Activated naive CD8-positive, alpha-beta T cell treated with anti-CD3 and anti-CD28 coated beads, Interleukin-2, amount 50 U/mL, for 24 hours (primary cell): ENCODE measurements around the gene RAC3.

ENCODE experiments used
- ATAC-seq: fragments of 150-1000 bp; cut with Tn5 transposase; one replicate; pipeline ENCODE4 v1.10.0; 2021
- DNase-seq: peaks from one replicate; pipeline ENCODE4 v3.0.0; 2021
- H3K27ac Mint-ChIP-seq: one replicate; pipeline ENCODE4 v1.8.0; 2021; ENCODE audit warnings: mild to moderate bottlenecking, mixed read lengths
- H3K27me3 Mint-ChIP-seq: one replicate; pipeline ENCODE4 v1.8.0; 2021; ENCODE audit warnings: mixed read lengths
- H3K36me3 Mint-ChIP-seq: one replicate; pipeline ENCODE4 v1.8.0; 2021; ENCODE audit warnings: low read depth, mixed read lengths
- H3K4me1 Mint-ChIP-seq: one replicate; pipeline ENCODE4 v1.8.0; 2021; ENCODE audit warnings: mixed read lengths
- H3K4me3 Mint-ChIP-seq: one replicate; pipeline ENCODE4 v1.8.0; 2021; ENCODE audit warnings: mild to moderate bottlenecking, moderate library complexity, mixed read lengths
- H3K9me3 Mint-ChIP-seq: one replicate; pipeline ENCODE4 v1.8.0; 2021; ENCODE audit warnings: mixed read lengths

The RAC3 gene

DNA sequence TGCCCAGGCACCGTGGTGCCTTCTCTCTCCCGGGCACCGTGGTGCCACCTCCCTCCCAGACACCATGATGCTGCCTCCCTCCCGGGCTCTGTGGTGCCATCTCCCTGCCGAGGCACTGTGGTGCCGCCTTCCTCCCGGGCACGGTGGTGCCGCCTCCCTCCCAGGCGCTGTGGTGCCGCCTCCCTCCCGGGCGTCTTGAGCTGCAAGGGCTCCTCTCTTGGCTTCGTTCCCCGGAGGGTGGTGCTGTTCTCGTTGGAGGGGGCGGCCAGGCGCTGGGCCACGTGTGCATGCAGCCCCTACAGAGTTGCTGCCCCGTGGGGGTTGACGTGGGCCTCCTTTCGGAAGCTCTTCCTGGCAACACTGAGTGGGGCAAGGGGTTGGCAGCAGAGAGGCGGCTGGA is 17.0 kb upstream of the RAC3 start:
- ATAC-seq (no peak), DNase-seq (no peak)
- no peaks in the 10 kb centered on the region for H3K27me3 Mint-ChIP-seq
- H3K9me3 Mint-ChIP-seq, result no peaks in the 10 kb centered on the region
- H3K4me1 Mint-ChIP-seq, result peaks cover 4% of the 10 kb centered on the region
- no peak overlapping the region for H3K27ac Mint-ChIP-seq
- H3K4me3 Mint-ChIP-seq, result no peak overlapping the region
- peaks cover 4% of the 10 kb centered on the region for H3K36me3 Mint-ChIP-seq

GRCh38 chr17:82014971-82015310 is 16.5 kb upstream of the RAC3 start:
- Mint-ChIP-seq H3K27ac (no peak overlapping the region), H3K36me3 (peaks cover 4% of the 10 kb centered on the region), H3K9me3 (no peaks in the 10 kb centered on the region), H3K27me3 (no peaks in the 10 kb centered on the region), H3K4me1 (no peaks in the 10 kb centered on the region), H3K4me3 (no peak overlapping the region)
- ATAC-seq, result no peak
- no peak for DNase-seq

- DNase-seq, result no peak
- Mint-ChIP-seq H3K27ac (no peak overlapping the region), H3K9me3 (no peaks in the 10 kb centered on the region), H3K4me1 (no peaks in the 10 kb centered on the region), H3K4me3 (no peak overlapping the region), H3K36me3 (peaks cover 4% of the 10 kb centered on the region), H3K27me3 (no peaks in the 10 kb centered on the region)
- ATAC-seq, result no peak
These were observed 16.0 kb upstream of the RAC3 start for GRCh38 chr17:82015311-82015971.

GRCh38 chr17:82016061-82016874 is 15.2 kb upstream of the RAC3 start:
- H3K36me3 Mint-ChIP-seq, result peaks cover 4% of the 10 kb centered on the region
- DNase-seq, result no peak
- H3K27ac Mint-ChIP-seq, result no peak overlapping the region
- no peak overlapping the region for H3K4me3 Mint-ChIP-seq
- ATAC-seq, result no peak
- peaks cover 3% of the 10 kb centered on the region for H3K4me1 Mint-ChIP-seq
- no peaks in the 10 kb centered on the region for H3K9me3 Mint-ChIP-seq
- H3K27me3 Mint-ChIP-seq, result no peaks in the 10 kb centered on the region

GRCh38 chr17:82016875-82017459 is 14.5 kb upstream of the RAC3 start:
- Mint-ChIP-seq H3K36me3 (peaks cover 4% of the 10 kb centered on the region), H3K4me3 (no peak overlapping the region), H3K4me1 (peaks cover 7% of the 10 kb centered on the region), H3K9me3 (no peaks in the 10 kb centered on the region), H3K27me3 (no peaks in the 10 kb centered on the region), H3K27ac (no peak overlapping the region)
- ATAC-seq, result no peak
- no peak for DNase-seq

DNA sequence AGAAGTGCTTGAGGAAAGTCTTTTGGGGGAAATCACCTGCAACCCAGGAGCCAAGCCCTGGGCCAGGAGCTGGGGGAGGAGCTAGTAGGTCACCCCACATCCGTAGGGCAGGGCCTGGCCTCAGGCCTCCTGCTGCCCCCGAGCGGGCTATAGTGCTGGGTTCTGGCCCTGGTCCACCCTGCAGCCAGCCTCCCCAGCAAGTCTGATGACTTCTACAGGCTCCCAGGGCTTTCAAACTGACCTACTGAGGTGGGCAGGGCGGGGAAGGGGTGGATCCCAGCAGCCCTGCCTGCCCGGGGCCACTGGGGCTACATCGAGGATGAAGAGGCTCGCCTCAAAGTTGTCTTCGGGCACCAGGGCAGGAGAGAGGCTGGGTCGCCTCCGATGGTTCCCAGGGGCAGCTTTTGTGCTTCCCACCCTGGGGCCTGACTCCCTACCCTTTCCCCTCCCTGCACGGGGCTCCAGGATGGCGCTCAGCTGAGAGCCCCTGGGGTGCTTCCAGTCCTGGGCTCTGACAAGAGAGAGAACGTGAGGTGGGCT is 13.8 kb upstream of the RAC3 start:
- DNase-seq, result no peak
- ATAC-seq, result no peak
- no peaks in the 10 kb centered on the region for H3K9me3 Mint-ChIP-seq
- H3K4me3 Mint-ChIP-seq, result no peak overlapping the region
- H3K36me3 Mint-ChIP-seq, result peaks cover 4% of the 10 kb centered on the region
- H3K27ac Mint-ChIP-seq, result no peak overlapping the region
- no peaks in the 10 kb centered on the region for H3K27me3 Mint-ChIP-seq
- peaks cover 7% of the 10 kb centered on the region for H3K4me1 Mint-ChIP-seq

- ATAC-seq (no peak), DNase-seq (no peak)
- no peak overlapping the region for H3K27ac Mint-ChIP-seq
- peaks cover 4% of the 10 kb centered on the region for H3K36me3 Mint-ChIP-seq
- H3K4me3 Mint-ChIP-seq, result no peak overlapping the region
- no peaks in the 10 kb centered on the region for H3K9me3 Mint-ChIP-seq
- H3K27me3 Mint-ChIP-seq, result no peaks in the 10 kb centered on the region
- peaks cover 7% of the 10 kb centered on the region for H3K4me1 Mint-ChIP-seq
These were observed 13.1 kb upstream of the RAC3 start for GRCh38 chr17:82018152-82018988.

- H3K4me3 Mint-ChIP-seq, result no peak overlapping the region
- no peaks in the 10 kb centered on the region for H3K27me3 Mint-ChIP-seq
- ATAC-seq, result no peak
- H3K36me3 Mint-ChIP-seq, result peaks cover 4% of the 10 kb centered on the region
- DNase-seq, result no peak
- no peaks in the 10 kb centered on the region for H3K9me3 Mint-ChIP-seq
- peaks cover 12% of the 10 kb centered on the region for H3K4me1 Mint-ChIP-seq
- no peak overlapping the region for H3K27ac Mint-ChIP-seq
These were observed 12.3 kb upstream of the RAC3 start for GRCh38 chr17:82018989-82019689.

- H3K36me3 Mint-ChIP-seq, result peaks cover 4% of the 10 kb centered on the region
- no peak overlapping the region for H3K27ac Mint-ChIP-seq
- DNase-seq (peak; percentile 86), ATAC-seq (no peak)
- H3K4me3 Mint-ChIP-seq, result no peak overlapping the region
- H3K27me3 Mint-ChIP-seq, result no peaks in the 10 kb centered on the region
- peaks cover 13% of the 10 kb centered on the region for H3K4me1 Mint-ChIP-seq
- no peaks in the 10 kb centered on the region for H3K9me3 Mint-ChIP-seq
These were observed 11.5 kb upstream of the RAC3 start for GRCh38 chr17:82019690-82020571.

- H3K4me3 Mint-ChIP-seq, result peak overlapping the region; percentile 52
- no peak for ATAC-seq
- no peak overlapping the region for H3K27ac Mint-ChIP-seq
- H3K27me3 Mint-ChIP-seq, result no peaks in the 10 kb centered on the region
- peaks cover 4% of the 10 kb centered on the region for H3K36me3 Mint-ChIP-seq
- no peak for DNase-seq
- peaks cover 13% of the 10 kb centered on the region for H3K4me1 Mint-ChIP-seq
- H3K9me3 Mint-ChIP-seq, result no peaks in the 10 kb centered on the region
These were observed 10.8 kb upstream of the RAC3 start for GRCh38 chr17:82020572-82021106.

- no peaks in the 10 kb centered on the region for H3K27me3 Mint-ChIP-seq
- H3K36me3 Mint-ChIP-seq, result peaks cover 4% of the 10 kb centered on the region
- peak overlapping the region; percentile 78 for H3K27ac Mint-ChIP-seq
- H3K9me3 Mint-ChIP-seq, result no peaks in the 10 kb centered on the region
- ATAC-seq (no peak), DNase-seq (peak; percentile 61)
- peak overlapping the region; percentile 88 for H3K4me3 Mint-ChIP-seq
- peaks cover 13% of the 10 kb centered on the region for H3K4me1 Mint-ChIP-seq
These were observed 10.2 kb upstream of the RAC3 start for GRCh38 chr17:82021107-82021899.

- Mint-ChIP-seq H3K27ac (peak overlapping the region; percentile 78), H3K27me3 (no peaks in the 10 kb centered on the region), H3K4me1 (peaks cover 13% of the 10 kb centered on the region), H3K36me3 (peaks cover 4% of the 10 kb centered on the region), H3K4me3 (peak overlapping the region; percentile 88), H3K9me3 (no peaks in the 10 kb centered on the region)
- no peak for ATAC-seq
- DNase-seq, result no peak
These were observed 9.6 kb upstream of the RAC3 start for GRCh38 chr17:82021900-82022309.
